ENCODE measurements around the gene HSPA4.
"Not testable (repeated sequence)": the region's sequence is repeated elsewhere in the genome, so short reads cannot be mapped to it uniquely, and the experiment has no call there.

HSPA4 gene

DNA sequence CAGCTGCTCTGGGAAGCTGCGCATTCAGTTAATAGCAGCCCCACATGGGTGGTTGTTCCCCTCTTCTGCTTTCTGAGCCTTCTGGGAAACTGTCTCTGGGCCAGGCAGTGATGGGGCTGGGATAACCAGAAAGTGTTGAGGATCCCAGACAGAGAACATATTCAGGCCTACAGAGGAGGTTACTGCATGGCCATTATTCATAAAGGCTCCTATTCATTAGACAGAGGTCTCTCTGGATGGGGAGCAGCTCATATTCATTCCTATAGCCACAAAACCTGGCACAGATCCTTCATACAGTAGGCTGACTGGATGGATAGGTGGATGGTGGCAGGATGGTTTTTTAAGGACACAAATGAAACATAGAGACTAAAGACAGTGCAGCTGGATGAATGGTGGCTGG lies 76.3 kb downstream of the HSPA4 start:
- no peak for DNase-seq

GRCh38 chr5:133129289-133129688 lies 77.5 kb downstream of the HSPA4 start:
- no peak for DNase-seq

DNA sequence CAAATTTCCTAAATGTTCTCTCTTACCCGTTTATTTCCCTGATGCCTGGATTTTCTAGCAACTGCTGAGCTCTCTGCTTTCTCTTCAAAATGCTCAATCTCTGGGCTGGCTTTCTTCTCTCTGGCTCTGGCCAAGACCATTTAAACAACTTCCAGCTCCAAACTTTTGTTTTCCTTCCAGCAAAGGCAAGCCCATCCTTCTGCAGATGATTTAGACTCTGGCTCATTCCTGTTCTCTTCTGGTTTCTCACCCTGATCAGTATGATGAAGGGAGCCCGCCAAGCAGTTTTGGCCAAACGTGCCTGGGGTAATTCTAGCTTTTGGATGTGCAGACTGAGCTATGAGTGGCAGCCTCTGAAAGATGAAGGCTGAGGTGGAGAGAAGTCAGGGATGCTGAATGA lies 78.1 kb downstream of the HSPA4 start:
- DNase-seq: no peak

DNA sequence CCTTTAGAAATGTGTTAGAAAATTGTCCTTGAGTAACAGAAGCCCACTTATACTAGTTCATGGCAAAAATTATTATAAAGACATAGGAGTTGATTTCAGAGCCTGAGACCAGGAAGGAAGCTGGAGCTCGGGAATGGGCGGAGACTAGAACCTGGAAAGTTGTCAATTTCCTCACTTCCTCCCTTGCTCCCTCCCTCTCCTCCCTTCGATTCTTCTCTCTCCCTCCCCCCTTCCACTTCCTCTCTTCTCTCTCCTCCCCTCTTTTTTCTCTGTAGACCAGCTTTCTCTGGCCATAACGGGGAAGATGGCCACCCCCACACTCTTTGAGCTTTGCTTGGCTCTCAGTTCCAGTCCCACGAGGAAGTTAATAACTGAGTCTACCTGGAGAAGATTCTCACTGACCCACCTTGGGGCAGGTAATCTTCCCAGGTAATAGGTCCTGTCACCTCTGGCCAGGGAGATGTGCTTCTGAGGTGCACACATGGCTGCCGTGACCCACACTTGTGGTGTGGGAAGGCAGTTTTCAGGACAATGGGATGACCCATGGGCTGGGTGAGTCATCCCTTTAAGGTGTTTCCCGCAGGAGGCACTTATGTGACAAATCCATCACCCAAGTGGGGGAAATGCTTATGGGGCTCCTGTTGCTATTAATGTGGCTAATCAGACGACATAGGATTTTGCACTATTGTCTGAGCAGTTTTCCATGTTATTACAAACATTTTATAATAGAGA lies 78.7 kb downstream of the HSPA4 start:
- no peak for DNase-seq

GRCh38 chr5:133132717-133133116 lies 80.9 kb downstream of the HSPA4 start:
- no peak for DNase-seq

- DNase-seq: not testable (repeated sequence)
These were observed 81.4 kb downstream of the HSPA4 start for GRCh38 chr5:133133241-133133640.

DNA sequence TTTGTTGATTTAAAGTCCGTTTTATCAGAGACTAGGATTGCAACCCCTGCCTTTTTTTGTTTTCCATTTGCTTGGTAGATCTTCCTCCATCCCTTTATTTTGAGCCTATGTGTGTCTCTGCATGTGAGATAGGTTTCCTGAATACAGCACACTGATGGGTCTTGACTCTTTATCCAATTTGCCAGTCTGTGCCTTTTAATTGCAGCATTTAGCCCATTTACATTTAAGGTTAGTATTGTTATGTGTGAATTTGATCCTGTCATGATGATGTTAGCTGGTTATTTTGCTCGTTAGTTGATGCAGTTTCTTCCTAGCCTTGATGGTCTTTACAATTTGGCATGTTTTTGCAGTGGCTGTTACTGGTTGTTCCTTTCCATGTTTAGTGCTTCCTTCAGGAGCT lies 85.1 kb downstream of the HSPA4 start:
- DNase-seq: not testable (repeated sequence)

- DNase-seq: no peak
These were observed 88.5 kb downstream of the HSPA4 start for GRCh38 chr5:133140311-133140710.

GRCh38 chr5:133141746-133142145 lies 89.9 kb downstream of the HSPA4 start:
- DNase-seq: no peak

DNA sequence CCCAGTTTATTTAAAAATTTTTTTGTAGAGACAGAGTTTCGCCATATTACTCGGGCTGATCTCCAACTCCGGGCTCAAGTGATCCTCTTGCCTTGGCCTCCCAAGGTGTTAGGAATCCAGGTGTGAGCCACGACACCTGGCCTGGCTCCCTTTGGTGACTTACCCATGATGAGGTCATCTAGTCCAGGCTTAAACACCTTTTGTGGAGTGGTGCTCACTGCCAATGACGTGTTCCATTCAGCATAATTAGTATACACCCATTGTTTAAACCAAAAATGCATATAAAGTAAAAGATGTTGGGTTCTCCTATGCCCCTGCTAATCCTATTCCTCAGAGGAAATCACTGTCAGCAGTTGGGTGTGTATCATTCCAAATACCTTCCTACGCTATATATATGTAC lies 91.0 kb downstream of the HSPA4 start:
- no peak for DNase-seq

DNA sequence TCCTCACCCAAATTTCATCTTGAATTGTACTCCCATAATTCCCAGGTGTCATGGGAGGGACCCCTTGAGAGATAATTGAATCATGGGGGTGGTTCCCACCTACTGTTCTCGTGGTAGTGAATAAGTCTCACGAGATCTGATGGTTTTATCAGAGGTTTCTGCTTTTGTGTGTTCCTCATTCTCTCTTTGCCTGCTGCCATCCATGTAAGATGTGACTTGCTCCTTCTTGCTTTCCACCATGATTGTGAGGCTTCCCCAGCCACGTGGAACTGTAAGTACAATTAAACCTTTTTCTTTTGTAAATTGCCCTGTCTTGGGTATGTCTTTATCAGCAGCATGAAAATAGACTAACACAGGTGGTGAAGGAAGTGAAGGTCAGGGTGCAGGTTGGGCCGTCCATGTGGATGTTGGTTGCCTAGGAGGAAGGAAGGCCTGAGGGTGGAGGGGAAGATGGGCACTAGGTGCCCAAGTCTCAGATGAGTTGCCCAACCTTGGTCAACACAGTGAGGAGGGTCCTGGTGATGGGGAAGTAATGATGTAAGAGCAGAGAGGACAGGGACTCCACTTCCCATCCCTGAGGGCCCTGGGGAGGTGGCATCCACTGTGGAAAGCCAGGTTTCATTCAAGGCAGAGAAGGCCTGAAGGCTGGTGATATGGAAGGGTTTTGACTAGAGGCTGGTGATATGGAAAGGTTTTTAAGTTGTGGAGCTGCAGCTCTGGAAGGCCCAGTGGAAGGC lies 92.6 kb downstream of the HSPA4 start:
- DNase-seq: no peak

DNA sequence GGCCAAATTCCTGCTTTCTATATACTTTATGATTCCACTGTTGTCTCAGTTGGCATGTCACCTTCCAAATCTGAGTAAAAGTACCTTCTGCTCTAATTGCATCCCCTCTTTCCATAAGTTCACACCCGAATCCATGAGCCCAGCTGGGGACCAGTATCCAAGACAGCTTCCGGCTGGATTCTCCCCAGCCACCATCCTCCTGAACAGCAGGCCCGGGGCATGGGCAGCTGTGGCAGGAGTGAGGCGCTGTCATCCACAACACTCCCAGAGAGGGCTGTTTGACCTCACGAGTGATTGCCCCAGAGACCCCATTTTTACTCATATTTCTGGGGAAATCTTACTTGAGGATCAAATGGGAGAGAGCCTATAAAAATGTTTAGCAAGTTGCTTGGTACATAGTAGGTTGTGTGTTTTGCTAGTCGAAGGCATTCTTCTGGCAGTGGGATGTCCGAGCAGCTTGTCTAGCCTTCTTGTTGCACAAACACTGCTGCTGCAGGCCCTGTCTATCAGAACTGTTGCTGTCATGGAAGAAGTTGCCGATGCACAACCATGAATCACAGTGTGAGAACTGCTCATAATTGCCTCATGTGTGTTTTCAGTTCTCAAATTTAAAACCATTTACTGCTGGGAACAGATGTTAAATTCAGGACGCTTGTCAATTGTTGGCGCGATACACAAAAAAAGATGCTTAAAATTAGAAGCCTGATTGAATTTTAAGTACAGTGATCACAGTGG lies 93.8 kb downstream of the HSPA4 start:
- DNase-seq: no peak

DNA sequence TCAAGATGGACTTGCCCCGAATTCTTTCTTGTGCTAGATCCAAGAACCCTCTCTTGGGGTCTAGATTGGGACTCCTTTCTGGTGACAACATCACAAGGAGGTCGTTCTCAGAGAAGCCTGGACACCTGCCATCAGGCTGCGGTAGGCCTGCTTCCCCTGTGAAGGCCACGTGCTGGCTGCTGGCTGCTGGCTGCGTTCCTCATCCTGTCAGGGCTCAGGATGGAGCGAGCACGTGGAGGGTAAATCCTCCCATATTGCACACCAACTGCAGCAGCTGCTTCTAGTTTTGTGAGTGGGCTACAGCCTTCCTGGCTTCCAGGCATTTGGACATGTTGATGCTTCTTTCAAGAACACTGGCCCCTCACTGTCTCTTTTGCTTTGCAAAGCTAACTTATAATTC lies 95.6 kb downstream of the HSPA4 start:
- no peak for DNase-seq

GRCh38 chr5:133147815-133148567 lies 96.2 kb downstream of the HSPA4 start:
- no peak for DNase-seq

GRCh38 chr5:133149345-133149744 lies 97.5 kb downstream of the HSPA4 start:
- no peak for DNase-seq

DNA sequence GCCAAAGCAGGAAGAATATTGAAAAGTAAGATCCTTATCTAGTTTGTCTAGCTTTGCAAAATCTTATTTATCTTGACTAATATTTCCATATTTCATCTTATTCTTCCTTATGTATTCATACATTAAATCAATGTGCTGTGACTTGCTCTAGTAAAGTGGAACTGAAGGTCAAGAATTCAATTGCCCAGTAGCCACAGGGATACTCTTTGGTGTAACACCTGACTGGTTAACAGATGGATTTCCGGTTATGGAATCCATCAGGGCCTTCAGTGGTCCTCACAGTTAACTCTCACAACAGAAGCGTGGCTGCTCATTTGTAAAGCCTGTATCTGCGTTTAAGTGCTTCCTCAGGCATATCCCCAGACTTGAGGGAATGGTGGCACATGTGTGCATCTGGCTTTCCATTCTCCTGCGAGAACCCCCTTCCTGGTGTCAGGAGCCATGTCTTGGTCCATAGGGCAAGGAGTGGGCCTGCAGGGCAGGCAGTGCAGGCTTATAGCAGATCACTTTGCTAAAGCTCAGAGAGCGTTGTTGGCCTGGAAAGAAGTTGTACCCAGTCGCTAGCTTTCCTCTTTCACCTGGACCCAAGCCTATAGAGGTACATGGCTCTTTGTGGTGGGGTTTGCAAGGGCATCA lies 99.2 kb downstream of the HSPA4 start:
- DNase-seq: no peak

DNA sequence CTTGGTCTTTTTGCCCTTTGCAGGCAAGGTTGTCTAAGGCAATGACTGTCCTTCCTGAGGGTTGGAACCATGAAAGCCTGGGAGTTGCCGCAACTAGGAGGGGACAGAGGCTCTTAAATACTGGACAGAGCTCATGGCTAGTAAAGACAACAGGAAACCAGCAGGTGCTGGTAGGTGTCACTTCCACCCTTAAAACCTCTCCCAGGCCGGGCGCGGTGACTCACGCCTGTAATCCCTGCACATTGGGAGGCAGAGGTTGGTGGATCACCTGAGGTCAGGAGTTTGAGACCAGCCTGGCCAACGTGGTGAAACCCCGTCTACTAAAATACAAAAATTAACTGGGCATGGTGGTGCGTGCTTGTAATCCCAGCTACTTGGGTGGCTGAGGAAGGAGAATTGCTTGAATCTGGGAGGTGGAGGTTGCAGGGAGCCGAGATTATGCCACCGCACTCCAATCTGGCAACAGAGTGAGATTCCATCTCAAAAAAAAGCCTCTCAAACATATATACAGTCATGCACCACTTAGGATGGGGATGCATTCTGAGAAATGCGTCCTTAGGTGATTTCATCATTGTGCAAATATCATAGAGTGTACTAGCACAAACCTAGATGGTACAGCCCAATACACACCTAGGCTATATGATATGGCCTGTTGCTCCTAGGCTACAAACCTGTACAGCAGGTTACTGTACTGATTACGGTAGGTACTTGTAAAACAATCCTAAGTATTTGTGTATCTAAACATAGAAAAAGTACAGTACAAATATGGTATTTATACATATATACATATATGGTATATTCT lies 102.7 kb downstream of the HSPA4 start:
- DNase-seq: no peak

- no peak for DNase-seq
These were observed 103.6 kb downstream of the HSPA4 start for GRCh38 chr5:133155326-133155969.

Measured in AML-193 (cell line).